Keratinocyte (primary cell): ENCODE measurements around the gene ZSCAN22.

Experiments
- EZH2 ChIP-seq: IDR thresholded peaks from one replicate; pipeline ENCODE4 v1.6.1; 2012; ENCODE audit warnings: inconsistent platforms, mild to moderate bottlenecking, low read length, moderate library complexity
- TF ChIP-seq, protein P1 (sequence below), 3 experiments: IDR thresholded peaks in 1 of 3; conservative IDR thresholded peaks in 1 of 3; optimal IDR thresholded peaks in 1 of 3; 2 replicates in 2 of 3; 3 replicates in 1 of 3; pipeline versions ENCODE3 to v1.5.1; 2011; ENCODE audit warnings: low read length in 3 of 3, mild to moderate bottlenecking in 3 of 3, moderate library complexity in 2 of 3, control low read depth in 1 of 3, inconsistent platforms in 1 of 3; ENCODE audit not compliant: insufficient read depth in 2 of 3; ENCODE audit errors: extremely low read depth in 1 of 3

DNA sequence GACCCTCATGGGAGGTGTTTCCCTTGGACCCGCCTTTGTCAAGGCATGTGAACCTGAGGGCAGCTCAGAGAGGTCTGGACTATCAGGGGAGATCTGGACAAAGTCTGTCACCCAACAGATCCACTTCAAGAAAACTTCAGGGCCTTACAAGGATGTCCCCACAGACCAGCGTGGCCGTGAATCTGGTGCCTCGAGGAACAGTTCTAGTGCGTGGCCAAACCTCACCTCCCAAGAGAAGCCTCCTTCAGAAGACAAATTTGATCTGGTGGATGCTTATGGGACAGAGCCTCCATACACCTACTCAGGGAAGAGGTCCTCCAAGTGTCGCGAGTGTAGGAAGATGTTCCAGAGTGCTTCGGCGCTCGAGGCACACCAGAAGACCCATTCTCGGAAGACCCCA, 11.5 kb downstream of the ZSCAN22 start:
- TF ChIP-seq, protein P1, sequence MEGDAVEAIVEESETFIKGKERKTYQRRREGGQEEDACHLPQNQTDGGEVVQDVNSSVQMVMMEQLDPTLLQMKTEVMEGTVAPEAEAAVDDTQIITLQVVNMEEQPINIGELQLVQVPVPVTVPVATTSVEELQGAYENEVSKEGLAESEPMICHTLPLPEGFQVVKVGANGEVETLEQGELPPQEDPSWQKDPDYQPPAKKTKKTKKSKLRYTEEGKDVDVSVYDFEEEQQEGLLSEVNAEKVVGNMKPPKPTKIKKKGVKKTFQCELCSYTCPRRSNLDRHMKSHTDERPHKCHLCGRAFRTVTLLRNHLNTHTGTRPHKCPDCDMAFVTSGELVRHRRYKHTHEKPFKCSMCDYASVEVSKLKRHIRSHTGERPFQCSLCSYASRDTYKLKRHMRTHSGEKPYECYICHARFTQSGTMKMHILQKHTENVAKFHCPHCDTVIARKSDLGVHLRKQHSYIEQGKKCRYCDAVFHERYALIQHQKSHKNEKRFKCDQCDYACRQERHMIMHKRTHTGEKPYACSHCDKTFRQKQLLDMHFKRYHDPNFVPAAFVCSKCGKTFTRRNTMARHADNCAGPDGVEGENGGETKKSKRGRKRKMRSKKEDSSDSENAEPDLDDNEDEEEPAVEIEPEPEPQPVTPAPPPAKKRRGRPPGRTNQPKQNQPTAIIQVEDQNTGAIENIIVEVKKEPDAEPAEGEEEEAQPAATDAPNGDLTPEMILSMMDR (optimal IDR thresholded peaks at IDR 0.05 in 1 of 3, IDR thresholded peaks at IDR 0.05 in 1 of 3, conservative IDR thresholded peaks at IDR 0.05 in 1 of 3; ENCODE audit: extremely low read depth in 1 of 3, insufficient read depth in 2 of 3, low read length in 3 of 3): no peak
- TF ChIP-seq EZH2: no peak
